ENCODE measurements around the gene SRRM2. TPM values are rescaled to one million over a fixed set of nuclear protein-coding genes. Genes with fewer than 3 reads are reported as not detected.

Gene SRRM2
- total RNA-seq, 1 experiment from 2014 or later = 127 TPM

DNA sequence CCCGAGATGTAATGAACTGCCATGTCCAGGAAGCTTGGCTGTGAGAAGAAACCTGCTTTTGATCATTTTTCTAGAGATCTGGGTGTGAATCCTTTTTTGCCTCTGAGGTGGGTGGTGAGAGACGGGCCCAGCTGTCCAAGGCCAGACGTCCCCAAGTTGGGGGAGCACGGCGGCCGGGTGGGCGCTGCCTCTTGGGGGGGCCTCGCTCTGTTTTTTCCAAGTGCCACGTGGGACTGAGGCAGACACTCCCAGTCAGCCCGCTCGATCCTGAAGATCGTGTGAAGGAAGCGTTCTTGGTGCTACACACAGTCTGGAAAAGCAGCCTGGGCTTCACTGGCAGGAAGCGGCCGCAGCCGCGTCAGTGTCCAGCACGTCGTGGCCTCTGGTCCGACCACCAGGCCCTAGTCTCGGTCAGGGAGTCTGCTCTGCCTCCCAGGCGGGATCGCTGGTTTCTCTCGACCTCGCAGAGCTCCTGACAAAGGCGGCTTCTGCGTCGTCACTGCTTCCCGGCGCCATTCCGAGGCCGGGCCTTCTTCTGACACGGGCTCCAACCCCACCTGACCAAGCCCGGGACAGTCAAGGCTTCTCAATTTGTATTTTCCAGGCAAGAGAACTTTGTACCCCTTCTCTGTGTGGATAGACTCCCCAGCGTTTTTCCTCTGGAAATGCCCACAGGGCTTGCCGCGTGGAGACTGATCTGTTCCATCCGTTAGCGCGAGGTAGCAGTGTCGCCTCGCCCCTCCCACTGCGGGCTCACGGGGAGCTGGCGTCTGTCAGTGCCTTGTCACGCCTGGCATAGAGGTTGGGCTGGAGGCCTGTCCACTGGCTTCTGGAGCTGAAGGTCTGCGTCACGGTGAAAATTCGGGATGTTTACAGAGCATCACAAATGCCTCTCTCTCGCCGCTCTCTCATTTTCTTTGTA lies 44.8 kb upstream of the SRRM2 start:
- no peaks in the 10 kb centered on the region for H3K36me3 ChIP-seq (ENCODE audit: insufficient read depth, low read length)
- no peaks in the 10 kb centered on the region for H3K79me2 ChIP-seq (ENCODE audit: low read length)
- no peak overlapping the region for H3K9ac ChIP-seq (ENCODE audit: low read length)
- peaks cover 3% of the 10 kb centered on the region; the same call in 1 of the 2 replicates for H4K20me1 ChIP-seq (ENCODE audit: insufficient read depth, low read depth, low read length)
- H3K4me3 ChIP-seq (ENCODE audit: low read length) = no peak overlapping the region
- no peaks in the 10 kb centered on the region for H3K9me3 ChIP-seq (ENCODE audit: low read length)
- H2AFZ ChIP-seq (ENCODE audit: low read length) = no peak overlapping the region
- no peak overlapping the region for H3K27ac ChIP-seq (ENCODE audit: low read length)
- H3K9me2 ChIP-seq (replicated peaks; ENCODE audit: insufficient read depth, low read length) = no peaks in the 10 kb centered on the region
- H3K4me2 ChIP-seq (ENCODE audit: low read depth, low read length, poor library complexity, severe bottlenecking) = no peak overlapping the region
- no peaks in the 10 kb centered on the region for H3K27me3 ChIP-seq (ENCODE audit: low read length)
- H3K4me1 ChIP-seq (ENCODE audit: low read length) = no peaks in the 10 kb centered on the region
- DNase-seq = no peak

DNA sequence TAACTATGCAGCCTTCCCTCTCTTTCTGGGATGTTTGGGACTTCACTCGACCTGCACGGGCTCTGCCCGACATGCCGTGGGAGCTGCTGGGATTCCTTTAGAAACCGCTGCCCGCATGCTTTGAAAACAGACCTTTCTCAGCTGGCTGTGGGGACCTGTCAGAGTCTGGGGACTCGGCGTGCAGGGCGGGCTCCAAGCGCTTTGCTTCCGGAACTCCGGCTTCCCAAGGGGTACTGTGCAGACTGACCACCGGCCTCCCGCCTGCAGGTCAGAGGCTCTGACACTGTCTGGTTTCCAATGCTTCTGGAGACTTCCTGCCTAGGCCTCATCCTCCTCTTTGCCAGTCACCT lies 44.2 kb upstream of the SRRM2 start:
- no peaks in the 10 kb centered on the region for H3K27me3 ChIP-seq (ENCODE audit: low read length)
- H3K9ac ChIP-seq (ENCODE audit: low read length) = no peak overlapping the region
- no peak overlapping the region for H3K4me2 ChIP-seq (ENCODE audit: low read depth, low read length, poor library complexity, severe bottlenecking)
- H3K36me3 ChIP-seq (ENCODE audit: insufficient read depth, low read length) = no peaks in the 10 kb centered on the region
- DNase-seq = no peak
- no peak overlapping the region for H2AFZ ChIP-seq (ENCODE audit: low read length)
- H3K4me3 ChIP-seq (ENCODE audit: low read length) = no peak overlapping the region
- peaks cover 3% of the 10 kb centered on the region; the same call in 1 of the 2 replicates for H4K20me1 ChIP-seq (ENCODE audit: insufficient read depth, low read depth, low read length)
- no peaks in the 10 kb centered on the region for H3K9me2 ChIP-seq (replicated peaks; ENCODE audit: insufficient read depth, low read length)
- H3K27ac ChIP-seq (ENCODE audit: low read length) = no peak overlapping the region
- H3K4me1 ChIP-seq (ENCODE audit: low read length) = no peaks in the 10 kb centered on the region
- H3K79me2 ChIP-seq (ENCODE audit: low read length) = no peaks in the 10 kb centered on the region
- no peaks in the 10 kb centered on the region for H3K9me3 ChIP-seq (ENCODE audit: low read length)

- H3K9ac ChIP-seq (ENCODE audit: low read length) = no peak overlapping the region
- H3K9me2 ChIP-seq (replicated peaks; ENCODE audit: insufficient read depth, low read length) = no peaks in the 10 kb centered on the region
- no peaks in the 10 kb centered on the region for H3K36me3 ChIP-seq (ENCODE audit: insufficient read depth, low read length)
- H2AFZ ChIP-seq (ENCODE audit: low read length) = no peak overlapping the region
- H3K27ac ChIP-seq (ENCODE audit: low read length) = no peak overlapping the region
- H3K79me2 ChIP-seq (ENCODE audit: low read length) = no peaks in the 10 kb centered on the region
- H3K9me3 ChIP-seq (ENCODE audit: low read length) = no peaks in the 10 kb centered on the region
- H3K4me2 ChIP-seq (ENCODE audit: low read depth, low read length, poor library complexity, severe bottlenecking) = no peak overlapping the region
- H4K20me1 ChIP-seq (ENCODE audit: insufficient read depth, low read depth, low read length) = peaks cover 3% of the 10 kb centered on the region; the same call in 1 of the 2 replicates
- H3K27me3 ChIP-seq (ENCODE audit: low read length) = no peaks in the 10 kb centered on the region
- no peak overlapping the region for H3K4me3 ChIP-seq (ENCODE audit: low read length)
- DNase-seq = no peak
- H3K4me1 ChIP-seq (ENCODE audit: low read length) = no peaks in the 10 kb centered on the region
Observed at GRCh38 chr16:2708955-2709587, 43.4 kb upstream of the SRRM2 start.

DNA sequence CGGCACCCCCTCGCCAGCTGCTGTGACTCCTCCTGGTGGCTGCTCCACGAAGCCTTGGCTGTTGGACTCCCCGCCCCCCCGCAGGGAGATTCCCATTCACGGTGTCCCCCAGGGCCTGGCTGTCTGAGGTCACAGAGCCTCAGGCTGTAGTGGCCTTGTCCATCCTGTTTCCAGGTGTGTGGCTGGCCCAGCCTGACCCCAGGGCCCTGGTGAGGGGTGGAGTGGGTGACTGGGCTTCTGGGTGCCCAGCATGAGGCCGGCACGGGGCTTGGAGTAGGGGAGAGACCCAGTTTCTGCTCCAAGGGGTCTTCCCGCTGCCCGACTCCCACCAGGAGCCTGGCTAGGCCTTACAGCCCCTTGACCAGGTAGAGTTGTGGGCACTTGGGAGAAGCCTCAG lies 42.9 kb upstream of the SRRM2 start:
- no peaks in the 10 kb centered on the region for H3K36me3 ChIP-seq (ENCODE audit: insufficient read depth, low read length)
- no peaks in the 10 kb centered on the region for H3K9me2 ChIP-seq (replicated peaks; ENCODE audit: insufficient read depth, low read length)
- H4K20me1 ChIP-seq (ENCODE audit: insufficient read depth, low read depth, low read length) = peaks cover 3% of the 10 kb centered on the region; the same call in 1 of the 2 replicates
- H3K4me2 ChIP-seq (ENCODE audit: low read depth, low read length, poor library complexity, severe bottlenecking) = no peak overlapping the region
- no peak overlapping the region for H3K9ac ChIP-seq (ENCODE audit: low read length)
- no peaks in the 10 kb centered on the region for H3K27me3 ChIP-seq (ENCODE audit: low read length)
- no peaks in the 10 kb centered on the region for H3K9me3 ChIP-seq (ENCODE audit: low read length)
- no peak for DNase-seq
- no peaks in the 10 kb centered on the region for H3K4me1 ChIP-seq (ENCODE audit: low read length)
- H2AFZ ChIP-seq (ENCODE audit: low read length) = no peak overlapping the region
- no peak overlapping the region for H3K4me3 ChIP-seq (ENCODE audit: low read length)
- no peaks in the 10 kb centered on the region for H3K79me2 ChIP-seq (ENCODE audit: low read length)
- H3K27ac ChIP-seq (ENCODE audit: low read length) = no peak overlapping the region

DNA sequence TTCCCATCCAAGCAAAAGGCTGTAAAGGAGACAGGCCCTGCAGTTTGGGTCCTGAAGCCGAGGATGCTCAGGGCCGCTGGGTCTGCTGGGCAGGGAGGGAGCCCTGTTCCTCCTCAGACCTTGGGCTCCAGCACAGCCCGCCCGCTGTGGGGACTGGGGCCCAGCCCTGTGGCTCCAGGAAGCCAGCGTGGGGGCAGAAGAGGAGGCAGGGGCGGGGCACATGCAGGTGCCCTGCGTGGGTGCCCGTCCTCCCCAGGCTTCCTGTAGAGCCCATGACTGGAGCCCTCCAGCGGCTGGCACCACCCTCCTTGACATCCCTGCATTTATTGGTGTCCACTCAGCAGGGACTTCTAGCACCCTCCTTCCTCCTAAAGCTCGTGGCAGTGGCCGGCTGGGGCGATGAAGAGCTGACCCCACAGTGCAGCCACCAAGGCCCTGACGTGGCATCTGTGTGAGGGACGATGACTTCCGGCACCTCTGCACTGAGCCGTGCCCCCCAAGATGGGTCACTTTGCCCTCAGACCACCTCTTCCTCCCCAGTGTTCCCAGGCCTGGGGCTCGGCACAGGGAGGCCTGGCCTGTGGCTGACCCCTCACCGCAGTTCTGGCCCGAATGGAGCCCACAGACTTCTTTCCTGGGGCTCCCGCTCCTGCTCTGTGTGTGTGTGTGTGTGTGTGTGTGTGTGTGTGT lies 42.3 kb upstream of the SRRM2 start:
- no peaks in the 10 kb centered on the region for H3K36me3 ChIP-seq (ENCODE audit: insufficient read depth, low read length)
- no peaks in the 10 kb centered on the region for H3K79me2 ChIP-seq (ENCODE audit: low read length)
- H3K9me3 ChIP-seq (ENCODE audit: low read length) = no peaks in the 10 kb centered on the region
- no peak overlapping the region for H3K4me2 ChIP-seq (ENCODE audit: low read depth, low read length, poor library complexity, severe bottlenecking)
- no peak overlapping the region for H2AFZ ChIP-seq (ENCODE audit: low read length)
- peaks cover 1% of the 10 kb centered on the region; the same call in 1 of the 2 replicates for H3K4me1 ChIP-seq (ENCODE audit: low read length)
- H3K4me3 ChIP-seq (ENCODE audit: low read length) = no peak overlapping the region
- no peak overlapping the region for H3K27ac ChIP-seq (ENCODE audit: low read length)
- peaks cover 7% of the 10 kb centered on the region; the same call in 1 of the 2 replicates for H4K20me1 ChIP-seq (ENCODE audit: insufficient read depth, low read depth, low read length)
- H3K27me3 ChIP-seq (ENCODE audit: low read length) = no peaks in the 10 kb centered on the region
- no peak for DNase-seq
- no peak overlapping the region for H3K9ac ChIP-seq (ENCODE audit: low read length)
- no peaks in the 10 kb centered on the region for H3K9me2 ChIP-seq (replicated peaks; ENCODE audit: insufficient read depth, low read length)

- Histone ChIP-seq H2AFZ (ENCODE audit: low read length) (no peak overlapping the region), H3K9ac (ENCODE audit: low read length) (no peak overlapping the region), H4K20me1 (ENCODE audit: insufficient read depth, low read depth, low read length) (peaks cover 8% of the 10 kb centered on the region; the same call in 1 of the 2 replicates), H3K36me3 (ENCODE audit: insufficient read depth, low read length) (no peaks in the 10 kb centered on the region), H3K4me2 (ENCODE audit: low read depth, low read length, poor library complexity, severe bottlenecking) (no peak overlapping the region), H3K79me2 (ENCODE audit: low read length) (no peaks in the 10 kb centered on the region), H3K27me3 (ENCODE audit: low read length) (no peaks in the 10 kb centered on the region), H3K27ac (ENCODE audit: low read length) (no peak overlapping the region), H3K9me2 (replicated peaks; ENCODE audit: insufficient read depth, low read length) (no peaks in the 10 kb centered on the region), H3K4me1 (ENCODE audit: low read length) (peaks cover 6% of the 10 kb centered on the region), H3K4me3 (ENCODE audit: low read length) (no peak overlapping the region), H3K9me3 (ENCODE audit: low read length) (no peaks in the 10 kb centered on the region)
- DNase-seq = no peak
Observed at GRCh38 chr16:2710711-2711231, 41.7 kb upstream of the SRRM2 start.

- Histone ChIP-seq H3K27ac (ENCODE audit: low read length) (no peak overlapping the region), H3K36me3 (ENCODE audit: insufficient read depth, low read length) (no peaks in the 10 kb centered on the region), H4K20me1 (ENCODE audit: insufficient read depth, low read depth, low read length) (peaks cover 8% of the 10 kb centered on the region; the same call in 1 of the 2 replicates), H3K4me1 (ENCODE audit: low read length) (peaks cover 10% of the 10 kb centered on the region), H3K9me3 (ENCODE audit: low read length) (no peaks in the 10 kb centered on the region), H3K4me3 (ENCODE audit: low read length) (no peak overlapping the region), H3K27me3 (ENCODE audit: low read length) (no peaks in the 10 kb centered on the region), H3K79me2 (ENCODE audit: low read length) (no peaks in the 10 kb centered on the region), H3K4me2 (ENCODE audit: low read depth, low read length, poor library complexity, severe bottlenecking) (no peak overlapping the region), H3K9me2 (replicated peaks; ENCODE audit: insufficient read depth, low read length) (no peaks in the 10 kb centered on the region), H2AFZ (ENCODE audit: low read length) (no peak overlapping the region), H3K9ac (ENCODE audit: low read length) (no peak overlapping the region)
- no peak for DNase-seq
Observed at GRCh38 chr16:2711370-2712062, 40.9 kb upstream of the SRRM2 start.
